ENCODE results near the gene ERICH2. TPM values are rescaled to one million over a fixed set of nuclear protein-coding genes. Genes with fewer than 3 reads are reported as not detected.

ERICH2 gene
- total RNA-seq, 1 donor from 2014 or later = 0.52 TPM

DNA sequence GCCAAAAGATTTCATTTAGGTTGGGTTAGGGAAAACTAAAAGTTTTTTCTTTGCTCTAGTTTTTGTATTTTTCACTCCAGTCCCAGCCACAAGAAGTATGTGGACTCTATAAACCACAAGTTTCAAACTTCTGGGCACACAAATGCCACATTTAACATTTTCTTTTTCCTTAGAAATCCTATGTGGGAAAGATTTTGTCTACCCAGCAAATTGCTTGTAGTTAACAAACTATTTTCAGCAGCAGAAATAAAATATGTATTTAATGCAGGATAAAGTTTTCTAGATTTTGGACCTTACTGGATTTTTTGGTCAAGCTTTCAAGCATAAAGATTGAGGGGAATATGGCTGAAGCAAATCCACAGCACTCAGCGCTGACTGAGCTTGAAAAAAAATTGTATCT lies 9.1 kb downstream of the ERICH2 start:
- Histone ChIP-seq H3K36me3 (ENCODE audit: control insufficient read depth in 3 of 3, insufficient read depth in 3 of 3, low read length in 3 of 3) (no peaks in the 10 kb centered on the region), H3K4me3 (ENCODE audit: low read length in 3 of 3) (no peak overlapping the region), H3K4me1 (ENCODE audit: control insufficient read depth in 3 of 3, insufficient read depth in 3 of 3, low read length in 3 of 3) (no peaks in the 10 kb centered on the region), H3K9me3 (ENCODE audit: control insufficient read depth in 3 of 3, low read length in 3 of 3) (no peaks in the 10 kb centered on the region), H3K27me3 (ENCODE audit: control insufficient read depth in 3 of 3, insufficient read depth in 3 of 3, low read length in 3 of 3) (no peaks in the 10 kb centered on the region), H3K27ac (ENCODE audit: low read depth, low read length) (no peak overlapping the region), H3K9ac (ENCODE audit: low read depth in 1 of 3, low read length in 3 of 3) (no peak overlapping the region)

DNA sequence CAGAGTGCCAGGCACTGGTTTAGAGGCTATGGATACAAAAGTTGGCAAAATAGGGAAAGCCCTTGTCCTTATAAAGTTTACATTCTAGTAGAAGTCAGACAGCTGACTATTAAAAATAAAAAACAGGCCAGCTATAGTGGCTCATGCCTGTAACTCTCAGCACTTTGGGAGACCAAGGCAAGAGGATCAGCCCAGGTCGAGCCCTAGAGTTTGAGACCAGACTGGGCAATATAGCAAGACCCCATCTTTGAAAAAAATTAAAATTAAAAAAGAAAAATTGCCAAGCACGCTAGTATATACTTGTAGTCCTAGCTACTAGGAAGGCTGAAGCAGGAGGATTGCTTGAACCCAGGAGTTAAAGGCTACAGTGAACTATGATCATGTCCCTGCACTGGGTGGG lies 12.5 kb downstream of the ERICH2 start:
- no peak overlapping the region for H3K4me3 ChIP-seq (ENCODE audit: low read length in 3 of 3)
- H3K9ac ChIP-seq (ENCODE audit: low read depth in 1 of 3, low read length in 3 of 3) = no peak overlapping the region
- H3K27me3 ChIP-seq (ENCODE audit: control insufficient read depth in 3 of 3, insufficient read depth in 3 of 3, low read length in 3 of 3) = no peaks in the 10 kb centered on the region
- H3K27ac ChIP-seq (ENCODE audit: low read depth, low read length) = no peak overlapping the region
- H3K9me3 ChIP-seq (ENCODE audit: control insufficient read depth in 3 of 3, low read length in 3 of 3) = no peaks in the 10 kb centered on the region
- H3K4me1 ChIP-seq (ENCODE audit: control insufficient read depth in 3 of 3, insufficient read depth in 3 of 3, low read length in 3 of 3) = no peaks in the 10 kb centered on the region
- no peaks in the 10 kb centered on the region for H3K36me3 ChIP-seq (ENCODE audit: control insufficient read depth in 3 of 3, insufficient read depth in 3 of 3, low read length in 3 of 3)

DNA sequence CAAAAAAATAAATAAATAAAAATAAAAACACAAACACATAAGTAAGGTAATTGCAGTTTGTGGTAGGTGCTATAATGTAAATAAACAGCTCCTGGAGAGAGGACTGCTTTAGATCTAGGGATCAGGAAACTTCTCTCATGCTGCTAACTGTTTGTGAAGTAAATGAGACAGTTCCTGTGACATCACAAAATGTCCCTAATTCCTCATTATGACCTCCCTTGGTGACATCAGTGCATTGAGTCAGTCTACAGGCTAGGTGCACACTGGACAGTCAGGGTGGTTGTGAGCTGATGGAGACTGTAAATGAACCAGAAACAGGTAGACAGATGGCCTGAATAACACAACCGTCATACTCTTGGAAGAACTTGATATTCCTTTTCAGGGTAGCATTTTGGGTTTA lies 13.4 kb downstream of the ERICH2 start:
- H3K4me1 ChIP-seq (ENCODE audit: control insufficient read depth in 3 of 3, insufficient read depth in 3 of 3, low read length in 3 of 3) = no peaks in the 10 kb centered on the region
- H3K36me3 ChIP-seq (ENCODE audit: control insufficient read depth in 3 of 3, insufficient read depth in 3 of 3, low read length in 3 of 3) = no peaks in the 10 kb centered on the region
- H3K27ac ChIP-seq (ENCODE audit: low read depth, low read length) = no peak overlapping the region
- H3K9ac ChIP-seq (ENCODE audit: low read depth in 1 of 3, low read length in 3 of 3) = no peak overlapping the region
- H3K27me3 ChIP-seq (ENCODE audit: control insufficient read depth in 3 of 3, insufficient read depth in 3 of 3, low read length in 3 of 3) = no peaks in the 10 kb centered on the region
- H3K9me3 ChIP-seq (ENCODE audit: control insufficient read depth in 3 of 3, low read length in 3 of 3) = no peaks in the 10 kb centered on the region
- no peak overlapping the region for H3K4me3 ChIP-seq (ENCODE audit: low read length in 3 of 3)

DNA sequence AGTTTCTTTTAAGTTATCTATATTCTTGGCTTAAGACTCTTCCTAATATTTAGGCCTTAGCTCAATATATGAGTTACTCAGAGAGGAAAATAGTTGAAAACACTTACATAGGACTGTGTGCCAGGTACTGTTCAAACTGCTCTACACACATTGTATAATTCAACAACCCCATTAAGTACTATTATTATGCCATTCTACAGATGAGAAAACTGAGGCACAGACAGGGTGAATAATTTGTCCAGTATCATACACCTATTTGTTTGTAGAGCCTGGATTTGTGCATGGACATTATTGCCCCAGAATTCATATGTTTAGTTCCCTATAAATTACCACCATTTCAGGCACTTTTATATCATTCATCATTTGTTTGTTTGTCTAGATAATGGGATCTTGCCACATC lies 28.8 kb downstream of the ERICH2 start:
- H3K9me3 ChIP-seq (ENCODE audit: control insufficient read depth in 3 of 3, low read length in 3 of 3) = no peaks in the 10 kb centered on the region
- H3K36me3 ChIP-seq (ENCODE audit: control insufficient read depth in 3 of 3, insufficient read depth in 3 of 3, low read length in 3 of 3) = no peaks in the 10 kb centered on the region
- H3K9ac ChIP-seq (ENCODE audit: low read depth in 1 of 3, low read length in 3 of 3) = no peak overlapping the region
- peaks cover 0 to 2% (median 2%) of the 10 kb centered on the region in 3 donors for H3K27me3 ChIP-seq (ENCODE audit: control insufficient read depth in 3 of 3, insufficient read depth in 3 of 3, low read length in 3 of 3)
- no peak overlapping the region for H3K27ac ChIP-seq (ENCODE audit: low read depth, low read length)
- no peak overlapping the region for H3K4me3 ChIP-seq (ENCODE audit: low read length in 3 of 3)
- no peaks in the 10 kb centered on the region for H3K4me1 ChIP-seq (ENCODE audit: control insufficient read depth in 3 of 3, insufficient read depth in 3 of 3, low read length in 3 of 3)

DNA sequence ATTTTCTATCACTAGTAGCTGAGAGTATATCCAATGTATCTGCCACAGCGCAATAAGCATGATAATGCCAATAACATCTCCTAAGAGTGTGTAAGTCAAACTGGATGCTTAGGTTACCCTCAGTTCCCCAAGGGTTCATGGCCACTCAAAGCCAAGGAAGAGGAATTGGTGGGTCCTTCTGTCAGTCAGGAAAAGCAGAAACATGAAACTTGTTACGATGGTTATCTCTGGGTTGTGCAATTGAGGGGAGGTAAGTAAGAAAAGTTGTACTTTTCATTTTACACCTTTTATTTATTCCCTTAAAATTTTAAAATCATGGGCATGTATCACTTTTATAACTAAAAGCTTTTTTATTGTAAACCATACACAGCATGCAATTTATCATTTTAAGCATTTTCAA lies 36.4 kb downstream of the ERICH2 start:
- no peaks in the 10 kb centered on the region for H3K4me1 ChIP-seq (ENCODE audit: control insufficient read depth in 3 of 3, insufficient read depth in 3 of 3, low read length in 3 of 3)
- H3K36me3 ChIP-seq (ENCODE audit: control insufficient read depth in 3 of 3, insufficient read depth in 3 of 3, low read length in 3 of 3) = no peaks in the 10 kb centered on the region
- H3K4me3 ChIP-seq (ENCODE audit: low read length in 3 of 3) = no peak overlapping the region
- no peaks in the 10 kb centered on the region for H3K9me3 ChIP-seq (ENCODE audit: control insufficient read depth in 3 of 3, low read length in 3 of 3)
- no peak overlapping the region for H3K9ac ChIP-seq (ENCODE audit: low read depth in 1 of 3, low read length in 3 of 3)
- peaks cover 0 to 7% (median 0%) of the 10 kb centered on the region in 3 donors for H3K27me3 ChIP-seq (ENCODE audit: control insufficient read depth in 3 of 3, insufficient read depth in 3 of 3, low read length in 3 of 3)
- no peak overlapping the region for H3K27ac ChIP-seq (ENCODE audit: low read depth, low read length)

DNA sequence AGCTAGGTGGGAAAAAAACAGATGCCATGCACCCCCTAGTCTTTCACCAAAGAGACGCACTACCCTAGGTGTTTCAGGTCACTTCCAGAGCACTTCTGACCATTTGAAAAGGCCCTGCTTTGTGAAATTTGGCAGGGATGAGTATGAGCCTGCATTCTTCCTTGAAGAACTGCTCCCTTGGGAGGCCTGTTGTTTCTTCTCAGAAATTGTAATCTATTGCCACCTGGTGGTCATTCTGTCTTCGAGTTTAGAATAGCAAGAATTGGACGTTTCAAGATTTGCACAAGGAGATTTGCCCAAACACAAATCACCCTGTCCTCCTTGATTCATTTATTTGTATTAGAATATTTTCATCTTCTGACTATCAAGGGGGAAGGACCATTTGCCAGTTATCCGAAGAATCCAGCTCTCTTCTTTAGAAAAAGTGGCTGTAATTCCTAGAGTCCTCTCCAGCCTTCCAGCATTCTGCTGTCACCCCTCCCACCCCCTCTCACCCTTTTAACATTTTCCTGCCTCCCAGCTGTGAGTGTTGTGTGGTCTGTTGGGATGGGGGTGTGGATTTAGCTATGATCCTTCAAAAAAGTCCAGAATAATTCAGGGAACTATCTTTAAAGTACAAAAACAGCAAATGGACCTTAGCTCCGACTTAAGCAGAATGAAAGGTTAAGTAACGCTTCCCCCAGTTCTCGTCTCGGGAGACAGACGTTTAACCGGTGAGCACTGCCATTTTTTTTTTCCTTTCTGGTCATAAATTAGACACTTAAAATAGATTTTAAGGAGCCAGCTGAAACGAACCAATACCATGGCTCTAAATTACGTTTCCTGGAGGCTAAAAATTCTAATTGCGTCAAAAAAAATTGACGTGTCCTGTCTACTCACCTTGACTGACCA lies 42.8 kb downstream of the ERICH2 start:
- peaks cover 21 to 32% (median 29%) of the 10 kb centered on the region in 3 donors for H3K4me1 ChIP-seq (ENCODE audit: control insufficient read depth in 3 of 3, insufficient read depth in 3 of 3, low read length in 3 of 3)
- peaks cover 47 to 58% (median 49%) of the 10 kb centered on the region in 3 donors for H3K27me3 ChIP-seq (ENCODE audit: control insufficient read depth in 3 of 3, insufficient read depth in 3 of 3, low read length in 3 of 3)

DNA sequence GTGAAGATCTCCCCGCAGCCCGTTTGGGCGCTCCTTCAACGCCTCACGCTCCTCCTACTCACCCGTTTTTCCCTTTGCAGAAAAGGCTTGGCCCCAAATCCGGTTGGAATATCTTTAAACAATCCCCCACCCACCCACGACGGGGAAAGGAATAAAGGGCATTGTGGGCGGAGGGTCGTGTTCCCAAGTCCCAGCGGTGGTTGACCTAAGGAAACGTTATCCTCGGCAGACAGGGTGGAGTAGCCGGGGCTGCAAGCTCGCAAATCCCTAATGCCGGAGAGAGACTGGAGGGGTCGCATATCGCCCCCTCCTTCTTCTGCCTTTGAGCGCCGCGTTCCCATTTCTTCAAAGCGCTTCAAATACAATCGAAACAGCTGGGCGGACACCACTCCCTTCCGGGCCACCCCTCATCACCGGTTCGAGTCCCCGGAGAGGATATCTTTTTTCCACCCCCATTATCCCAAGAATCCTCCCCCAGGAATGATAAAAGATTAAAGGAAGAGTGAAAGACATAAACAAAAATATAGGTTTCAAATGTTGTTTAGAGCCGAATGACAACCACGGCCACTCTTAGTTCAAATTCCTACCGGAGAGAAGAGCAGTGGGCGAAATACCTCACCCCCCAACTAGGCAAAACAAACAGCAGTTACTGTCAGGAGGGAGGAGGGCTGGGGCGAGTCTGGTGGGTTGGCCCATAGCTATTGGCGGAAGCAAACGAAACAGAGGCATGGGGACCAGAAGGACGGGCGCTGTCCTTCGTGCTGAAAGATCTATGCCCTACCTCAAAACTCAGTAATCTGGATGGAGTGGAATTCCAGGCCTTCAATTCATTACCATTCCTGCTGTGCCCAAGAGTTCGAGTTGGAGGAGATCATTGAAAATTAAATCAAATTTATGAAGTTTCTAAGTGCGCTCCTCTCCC lies 43.7 kb downstream of the ERICH2 start:
- H3K27ac ChIP-seq (ENCODE audit: low read depth, low read length) = no peak overlapping the region
- no peak overlapping the region for H3K4me3 ChIP-seq (ENCODE audit: low read length in 3 of 3)
- peaks cover 54 to 63% (median 58%) of the 10 kb centered on the region in 3 donors for H3K27me3 ChIP-seq (ENCODE audit: control insufficient read depth in 3 of 3, insufficient read depth in 3 of 3, low read length in 3 of 3)
- no peaks in the 10 kb centered on the region for H3K36me3 ChIP-seq (ENCODE audit: control insufficient read depth in 3 of 3, insufficient read depth in 3 of 3, low read length in 3 of 3)
- H3K9me3 ChIP-seq (ENCODE audit: control insufficient read depth in 3 of 3, low read length in 3 of 3) = no peaks in the 10 kb centered on the region
- no peak overlapping the region for H3K9ac ChIP-seq (ENCODE audit: low read depth in 1 of 3, low read length in 3 of 3)
- H3K4me1 ChIP-seq (ENCODE audit: control insufficient read depth in 3 of 3, insufficient read depth in 3 of 3, low read length in 3 of 3) = peaks cover 29 to 40% (median 37%) of the 10 kb centered on the region in 3 donors

More for the DNA sequence above, 42.8 kb downstream of the ERICH2 start:
- H3K36me3 ChIP-seq (ENCODE audit: control insufficient read depth in 3 of 3, insufficient read depth in 3 of 3, low read length in 3 of 3) = no peaks in the 10 kb centered on the region
- H3K4me3 ChIP-seq (ENCODE audit: low read length in 3 of 3) = no peak overlapping the region
- H3K9ac ChIP-seq (ENCODE audit: low read depth in 1 of 3, low read length in 3 of 3) = no peak overlapping the region
- no peaks in the 10 kb centered on the region for H3K9me3 ChIP-seq (ENCODE audit: control insufficient read depth in 3 of 3, low read length in 3 of 3)
- no peak overlapping the region for H3K27ac ChIP-seq (ENCODE audit: low read depth, low read length)

DNA sequence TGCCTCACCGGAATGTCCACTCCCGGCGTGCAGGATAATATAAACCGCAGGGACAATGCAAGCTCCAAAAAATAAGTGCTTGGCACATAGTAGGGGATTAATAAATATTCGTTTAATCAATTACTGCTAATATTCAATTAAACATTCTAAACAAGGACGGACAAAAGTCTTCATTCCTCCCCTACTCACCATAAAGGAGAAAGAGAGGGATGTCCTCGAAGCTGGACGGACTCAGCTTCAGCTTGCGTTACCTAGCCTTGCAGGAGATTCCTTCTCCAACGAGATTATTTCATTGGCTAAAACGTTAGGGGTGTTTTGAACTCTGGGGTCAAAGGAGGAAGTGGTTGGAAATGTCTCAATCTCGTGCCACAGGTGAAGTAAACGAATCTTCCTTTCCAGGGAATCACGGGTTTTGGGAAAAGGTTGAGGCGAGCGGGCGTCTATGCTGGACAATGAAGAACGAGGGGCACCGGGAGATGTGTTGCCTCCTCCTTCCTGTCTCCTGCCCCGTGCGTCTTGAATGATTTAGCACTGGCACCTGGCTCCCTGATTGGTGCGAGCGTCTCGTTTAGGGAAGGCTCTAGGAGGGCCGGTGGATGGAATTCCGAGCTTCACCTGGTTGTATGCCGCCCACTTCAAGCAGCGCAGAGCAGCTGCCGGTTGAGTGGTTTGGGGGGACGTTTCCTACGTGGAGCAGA lies 44.5 kb downstream of the ERICH2 start:
- Histone ChIP-seq H3K9me3 (ENCODE audit: control insufficient read depth in 3 of 3, low read length in 3 of 3) (no peaks in the 10 kb centered on the region), H3K9ac (ENCODE audit: low read depth in 1 of 3, low read length in 3 of 3) (no peak overlapping the region), H3K4me1 (ENCODE audit: control insufficient read depth in 3 of 3, insufficient read depth in 3 of 3, low read length in 3 of 3) (peaks cover 31 to 41% (median 41%) of the 10 kb centered on the region in 3 donors), H3K27ac (ENCODE audit: low read depth, low read length) (no peak overlapping the region), H3K4me3 (ENCODE audit: low read length in 3 of 3) (no peak overlapping the region), H3K36me3 (ENCODE audit: control insufficient read depth in 3 of 3, insufficient read depth in 3 of 3, low read length in 3 of 3) (no peaks in the 10 kb centered on the region), H3K27me3 (ENCODE audit: control insufficient read depth in 3 of 3, insufficient read depth in 3 of 3, low read length in 3 of 3) (peaks cover 62 to 68% (median 66%) of the 10 kb centered on the region in 3 donors)

DNA sequence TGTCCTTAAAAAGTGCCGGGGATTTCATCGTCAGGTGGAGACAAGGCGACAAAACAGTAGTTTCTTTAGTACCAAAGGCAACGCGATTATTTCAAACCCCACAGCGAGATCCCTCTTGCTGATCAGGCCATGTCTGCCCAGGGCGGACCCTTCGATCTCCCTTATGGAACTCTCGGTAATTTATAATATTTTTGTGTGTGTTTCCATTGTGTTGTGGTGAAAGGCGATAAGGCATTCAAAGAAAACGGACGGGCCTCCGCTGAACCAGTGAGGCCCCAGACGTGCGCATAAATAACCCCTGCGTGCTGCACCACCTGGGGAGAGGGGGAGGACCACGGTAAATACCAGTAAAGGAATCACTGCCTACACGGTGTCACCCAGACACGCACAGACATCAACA lies 45.1 kb downstream of the ERICH2 start:
- Histone ChIP-seq H3K4me1 (ENCODE audit: control insufficient read depth in 3 of 3, insufficient read depth in 3 of 3, low read length in 3 of 3) (peaks cover 35 to 48% (median 47%) of the 10 kb centered on the region in 3 donors), H3K36me3 (ENCODE audit: control insufficient read depth in 3 of 3, insufficient read depth in 3 of 3, low read length in 3 of 3) (no peaks in the 10 kb centered on the region), H3K9me3 (ENCODE audit: control insufficient read depth in 3 of 3, low read length in 3 of 3) (no peaks in the 10 kb centered on the region), H3K4me3 (ENCODE audit: low read length in 3 of 3) (peak overlapping the region in 2 of 3 donors; percentile 48 to 67), H3K27me3 (ENCODE audit: control insufficient read depth in 3 of 3, insufficient read depth in 3 of 3, low read length in 3 of 3) (peaks cover 69 to 74% (median 72%) of the 10 kb centered on the region in 3 donors), H3K27ac (ENCODE audit: low read depth, low read length) (no peak overlapping the region), H3K9ac (ENCODE audit: low read depth in 1 of 3, low read length in 3 of 3) (no peak overlapping the region)
